NB4 (cell line): ENCODE results near the gene NABP2.

Source experiments
- POLR2A ChIP-seq: IDR thresholded peaks from 2 replicates; pipeline ENCODE4 v1.6.1; 2011; ENCODE audit warnings: mild to moderate bottlenecking; ENCODE audit not compliant: insufficient read length; ENCODE audit errors: extremely low read depth
- TF ChIP-seq, protein P1 (sequence below): IDR thresholded peaks from one replicate; pipeline ENCODE4 v1.5.1; 2012; ENCODE audit warnings: low read depth, low read length
- TF ChIP-seq, protein P2 (sequence below): IDR thresholded peaks from 2 replicates; pipeline ENCODE4 v1.6.1; 2011; ENCODE audit warnings: low read depth, low read length

DNA sequence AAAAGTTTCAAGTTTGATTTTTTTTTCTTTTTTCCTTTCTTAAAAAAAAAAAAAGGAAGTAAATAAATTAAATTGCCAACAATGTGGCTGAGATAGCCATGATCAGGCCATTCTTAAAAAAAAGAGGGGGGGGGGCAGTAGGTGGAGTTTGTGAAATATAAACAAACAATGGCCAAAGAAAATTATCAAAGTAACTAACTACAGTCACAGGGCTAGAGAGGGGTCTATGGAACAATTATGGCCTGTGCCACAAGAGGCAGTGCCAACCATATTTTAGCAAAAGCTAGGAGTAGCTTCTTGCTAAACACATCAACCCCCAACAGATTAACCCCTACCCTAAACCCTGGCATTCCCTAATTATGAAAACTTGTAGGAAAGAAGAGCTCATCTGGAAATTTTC, 18.7 kb upstream of the NABP2 start:
- TF ChIP-seq POLR2A = no peak
- TF ChIP-seq, protein P1, sequence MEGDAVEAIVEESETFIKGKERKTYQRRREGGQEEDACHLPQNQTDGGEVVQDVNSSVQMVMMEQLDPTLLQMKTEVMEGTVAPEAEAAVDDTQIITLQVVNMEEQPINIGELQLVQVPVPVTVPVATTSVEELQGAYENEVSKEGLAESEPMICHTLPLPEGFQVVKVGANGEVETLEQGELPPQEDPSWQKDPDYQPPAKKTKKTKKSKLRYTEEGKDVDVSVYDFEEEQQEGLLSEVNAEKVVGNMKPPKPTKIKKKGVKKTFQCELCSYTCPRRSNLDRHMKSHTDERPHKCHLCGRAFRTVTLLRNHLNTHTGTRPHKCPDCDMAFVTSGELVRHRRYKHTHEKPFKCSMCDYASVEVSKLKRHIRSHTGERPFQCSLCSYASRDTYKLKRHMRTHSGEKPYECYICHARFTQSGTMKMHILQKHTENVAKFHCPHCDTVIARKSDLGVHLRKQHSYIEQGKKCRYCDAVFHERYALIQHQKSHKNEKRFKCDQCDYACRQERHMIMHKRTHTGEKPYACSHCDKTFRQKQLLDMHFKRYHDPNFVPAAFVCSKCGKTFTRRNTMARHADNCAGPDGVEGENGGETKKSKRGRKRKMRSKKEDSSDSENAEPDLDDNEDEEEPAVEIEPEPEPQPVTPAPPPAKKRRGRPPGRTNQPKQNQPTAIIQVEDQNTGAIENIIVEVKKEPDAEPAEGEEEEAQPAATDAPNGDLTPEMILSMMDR = no peak
- TF ChIP-seq, protein P2, sequence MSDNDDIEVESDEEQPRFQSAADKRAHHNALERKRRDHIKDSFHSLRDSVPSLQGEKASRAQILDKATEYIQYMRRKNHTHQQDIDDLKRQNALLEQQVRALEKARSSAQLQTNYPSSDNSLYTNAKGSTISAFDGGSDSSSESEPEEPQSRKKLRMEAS = no peak
